K562 (cell line): Measurements from ENCODE around the gene TMEM107. TPM values are rescaled to one million over a fixed set of nuclear protein-coding genes. Genes with fewer than 3 reads are reported as not detected.

Experiments used
- ARID2 ChIP-seq: fragments of 450-650 bp; IDR thresholded peaks from 2 replicates; pipeline ENCODE4 v1.6.1; 2017; ENCODE audit warnings: antibody characterized with exemption, mild to moderate bottlenecking
- BRCA1 ChIP-seq, 2 experiments: fragments of 450-650 bp in 1 of 2; sonication (generic) in 1 of 2; formaldehyde crosslinking in 1 of 2; IDR thresholded peaks; 2 replicates each; pipeline versions ENCODE4 v1.5.0 to v1.6.1; 2017 to 2020; ENCODE audit warnings: mild to moderate bottlenecking in 1 of 2, missing genetic modification reagents in 1 of 2
- BRD4 ChIP-seq: fragments of 200-600 bp; sonication (generic); IDR thresholded peaks from 2 replicates; pipeline ENCODE4 v1.6.1; 2017; ENCODE audit warnings: inconsistent platforms
- CBFA2T3 ChIP-seq: fragments of 450-650 bp; IDR thresholded peaks from 2 replicates; pipeline ENCODE4 v1.6.1; 2017
- CTCF ChIP-seq, 3 experiments: IDR thresholded peaks in 2 of 3; conservative IDR thresholded peaks in 1 of 3; 2 replicates each; pipeline ENCODE4 v1.5.1; 2011 to 2012; ENCODE audit warnings: low read length in 3 of 3, mild to moderate bottlenecking in 3 of 3, control low read depth in 2 of 3, improper control_type of control experiment in 1 of 3, inconsistent platforms in 1 of 3, low read depth in 1 of 3, mixed read lengths in 1 of 3, moderate library complexity in 1 of 3; ENCODE audit not compliant: insufficient read depth in 2 of 3
- E2F4 ChIP-seq: sonication (generic); formaldehyde crosslinking; IDR thresholded peaks from 2 replicates; pipeline ENCODE4 v1.8.0; 2022; ENCODE audit warnings: mild to moderate bottlenecking, low read depth, missing genetic modification reagents
- FOXJ2 ChIP-seq: fragments of 200-800 bp; sonication (Bioruptor generic); IDR thresholded peaks from 2 replicates; pipeline ENCODE4 v1.6.1; 2016; ENCODE audit warnings: missing genetic modification characterization, missing compliant biosample characterization
- FOXK2 ChIP-seq, 2 experiments: fragments of 450-650 bp; IDR thresholded peaks in 1 of 2; conservative IDR thresholded peaks in 1 of 2; 2 replicates each; pipeline ENCODE4 v1.6.1; 2016; ENCODE audit warnings: low read depth in 2 of 2, mild to moderate bottlenecking in 1 of 2
- KAT2B ChIP-seq: IDR thresholded peaks from one replicate; pipeline ENCODE4 v1.6.1; 2012; ENCODE audit warnings: low read depth, mild to moderate bottlenecking, control low read depth, inconsistent platforms, low read length, moderate library complexity
- MCM7 ChIP-seq, 2 experiments: fragments of 450-650 bp; IDR thresholded peaks; 2 replicates each; pipeline ENCODE4 v1.6.1; 2016 to 2018
- NELFE ChIP-seq: IDR thresholded peaks from 2 replicates; pipeline ENCODE4 v1.6.1; 2011; ENCODE audit warnings: mild to moderate bottlenecking; ENCODE audit not compliant: insufficient read depth, insufficient read length
- NR3C1 ChIP-seq: sonication (generic); formaldehyde crosslinking; IDR thresholded peaks from 2 replicates; pipeline ENCODE4 v1.8.1; 2022; ENCODE audit warnings: missing genetic modification reagents
- PML ChIP-seq: IDR thresholded peaks from 2 replicates; pipeline ENCODE4 v1.6.1; 2012; ENCODE audit warnings: low read length, inconsistent platforms
- POLR2G ChIP-seq: fragments of 200-400 bp; formaldehyde crosslinking; IDR thresholded peaks from 2 replicates; pipeline ENCODE4 v1.6.1; 2017; ENCODE audit warnings: low read depth, mild to moderate bottlenecking, antibody characterized with exemption, low read length, moderate library complexity
- RAD51 ChIP-seq: fragments of 450-650 bp; IDR thresholded peaks from 2 replicates; pipeline ENCODE4 v1.7.1; 2016; ENCODE audit warnings: low read depth, mild to moderate bottlenecking, borderline replicate concordance
- SMARCA4 ChIP-seq: fragments of 450-650 bp; IDR thresholded peaks from 2 replicates; pipeline ENCODE4 v1.6.1; 2016
- TAL1 ChIP-seq: fragments of 450-650 bp; IDR thresholded peaks from 2 replicates; pipeline ENCODE4 v1.6.1; 2016; ENCODE audit warnings: mild to moderate bottlenecking
- TGIF2 ChIP-seq: sonication (generic); formaldehyde crosslinking; IDR thresholded peaks from 2 replicates; pipeline ENCODE4 v1.8.1; 2022; ENCODE audit warnings: mild to moderate bottlenecking, missing genetic modification reagents, moderate library complexity
- ZBTB33 ChIP-seq: sonication (generic); formaldehyde crosslinking; IDR thresholded peaks from 2 replicates; pipeline ENCODE4 v1.8.1; 2023; ENCODE audit warnings: mild to moderate bottlenecking, missing genetic modification reagents
- ZFP1 ChIP-seq: fragments of 450-650 bp; formaldehyde crosslinking; IDR thresholded peaks from 2 replicates; pipeline ENCODE4 v1.4.0; 2020; ENCODE audit warnings: mild to moderate bottlenecking, mixed read lengths
- ZNF124 ChIP-seq: sonication (generic); formaldehyde crosslinking; IDR thresholded peaks from 2 replicates; pipeline ENCODE4 v1.8.1; 2022; ENCODE audit warnings: missing genetic modification reagents
- ZNF398 ChIP-seq: fragments of 250-450 bp; sonication (Bioruptor Pico); IDR thresholded peaks from 2 replicates; pipeline ENCODE4 v1.8.0; 2021; ENCODE audit warnings: moderate library complexity, mild to moderate bottlenecking, inconsistent platforms
- polyA plus RNA-seq, 8 experiments: library from polyadenylated mRNA; depleted of rRNA in 4 of 8; stranded (reverse) in 5 of 8; unstranded in 3 of 8; fragments of >200 nt; fragmentation: Nextera tagmentation in 2 of 8; fragmentation: Illumina TruSeq in 1 of 8; extraction: Ambion mirVana in 2 of 8; extraction: Trizol in 1 of 8; gene quantifications; 2 replicates each; pipeline versions ENCODE4 v1.2.1 to v1.2.3, GENCODE V29; 2011 to 2014; ENCODE audit warnings: inconsistent platforms in 1 of 8, missing spikeins in 1 of 8
- total RNA-seq, 7 experiments: library from RNA; depleted of rRNA in 6 of 7; stranded (reverse); fragments of >200 nt in 6 of 7; fragmentation: Illumina TruSeq in 2 of 7; extraction: Trizol in 2 of 7; gene quantifications; 2 replicates each; pipeline versions ENCODE4 v1.2.1 to v1.2.3, GENCODE V29; 2011 to 2021; ENCODE audit warnings: low replicate concordance in 1 of 7

Gene TMEM107
- total and polyA plus RNA-seq, 9 of the 15 experiments (the other 6 are each of a cell fraction or from before 2014, with no cell fraction given), result 7.1 to 26.2 (median 16.9) TPM

- TF ChIP-seq ZBTB33 (CRISPR knock-in tag) (0 out of 2 replicates have a peak, but pooled peaks have one; percentile 33), PML (0 out of 2 replicates have a peak, but pooled peaks have one; percentile 16), ZNF398 (CRISPR knock-in tag) (no peak), FOXK2 (conservative IDR thresholded peaks at IDR 0.05 in 1 of 2, IDR thresholded peaks at IDR 0.05 in 1 of 2; ENCODE audit: low read depth in 2 of 2) (peak in 1 of 2 experiments; percentile 56; a peak in 2 of 4 replicates), ARID2 (no peak), SMARCA4 (no peak), BRCA1 (IDR thresholded peaks at IDR 0.05) (no peak), BRCA1 (CRISPR knock-in tag; IDR thresholded peaks at IDR 0.05) (no peak), E2F4 (CRISPR knock-in tag) (no peak), KAT2B (no peak), TAL1 (no peak), CBFA2T3 (no peak), RAD51 (no peak), NELFE (no peak), TGIF2 (CRISPR knock-in tag) (no peak), ZNF124 (CRISPR knock-in tag) (no peak), ZFP1 (CRISPR knock-in tag) (no peak), MCM7 (IDR thresholded peaks at IDR 0.05) (no peak), CTCF (IDR thresholded peaks at IDR 0.05 in 2 of 3, conservative IDR thresholded peaks at IDR 0.05 in 1 of 3; ENCODE audit: insufficient read depth in 2 of 3, low read depth in 1 of 3, low read length in 3 of 3) (peak in 2 of 3 experiments; percentile 2 to 12; a peak in 1 of 6 replicates), FOXJ2 (tag) (0 out of 2 replicates have a peak, but pooled peaks have one; percentile 54), POLR2G (peak; percentile 57), BRD4 (peak; percentile 25; the same call in 1 of the 2 replicates), NR3C1 (no peak)
Observed at GRCh38 chr17:8220783-8221662, 44.8 kb upstream of the TMEM107 start (continued).
